IMR-90 (cell line): Measurements from ENCODE around the gene ZZZ3. TPM values are rescaled to one million over a fixed set of nuclear protein-coding genes. Genes with fewer than 3 reads are reported as not detected.

Source experiments
- ATAC-seq: fragments of 200-7000 bp; cut with Tn5 transposase; 2 replicates; pipeline ENCODE4 v1.9.1; 2020; ENCODE audit warnings: low read depth, mild to moderate bottlenecking, moderate library complexity
- BruUV-seq: library from RNA; stranded (reverse); fragments of 400-500 nt; replicated peaks from 2 replicates; lab custom pipeline; 2021; lab: Mats Ljungman, UMichigan
- CTCF ChIA-PET: fragments of 300-600 bp; formaldehyde crosslinking; extraction: SDS; loops from one replicate; lab custom pipeline; 2021; ENCODE audit warnings: antibody characterized with exemption; lab: Yijun Ruan, JAX
- POLR2A ChIA-PET: fragments of 300-600 bp; sonication (Branson Sonifier 250); formaldehyde crosslinking; loops from one replicate; lab custom pipeline; 2022; ENCODE audit warnings: antibody characterized with exemption; ENCODE audit not compliant: unreplicated experiment; lab: Charles Lee
- DNase-seq: peaks from one replicate; pipeline ENCODE4 v3.0.0; 2013
- H2AFZ ChIP-seq: replicated peaks from 2 replicates; pipeline ENCODE3; 2013; ENCODE audit warnings: low read length, mild to moderate bottlenecking; ENCODE audit not compliant: poor library complexity
- H2AK5ac ChIP-seq: 2 replicates; pipeline ENCODE4 v1.6.1; 2013; ENCODE audit warnings: low read depth, low read length, inconsistent platforms
- H2AK9ac ChIP-seq: replicated peaks from 2 replicates; pipeline ENCODE3; 2013; ENCODE audit warnings: mild to moderate bottlenecking, low read depth, low read length, moderate library complexity; ENCODE audit not compliant: poor library complexity
- H2BK120ac ChIP-seq: 2 replicates; pipeline ENCODE4 v1.6.1; 2013; ENCODE audit warnings: low read depth, low read length, inconsistent platforms
- H2BK15ac ChIP-seq: 3 replicates; pipeline ENCODE4 v1.6.1; 2013; ENCODE audit warnings: low read depth, low read length, inconsistent platforms
- H2BK20ac ChIP-seq: 2 replicates; pipeline ENCODE4 v1.6.1; 2013; ENCODE audit warnings: low read depth, mild to moderate bottlenecking, inconsistent platforms, low read length, moderate library complexity
- H2BK5ac ChIP-seq: 2 replicates; pipeline ENCODE4 v1.6.1; 2013; ENCODE audit warnings: mild to moderate bottlenecking, low read depth, low read length, inconsistent platforms; ENCODE audit not compliant: poor library complexity, severe bottlenecking
- H3K14ac ChIP-seq: replicated peaks from 2 replicates; pipeline ENCODE4 v1.6.1; 2013; ENCODE audit warnings: low read depth, low read length, inconsistent platforms
- H3K18ac ChIP-seq: 2 replicates; pipeline ENCODE4 v1.6.1; 2013; ENCODE audit warnings: low read depth, low read length, control low read depth
- H3K23ac ChIP-seq: 2 replicates; pipeline ENCODE4 v1.6.1; 2013; ENCODE audit warnings: low read depth, low read length, inconsistent platforms
- H3K27ac ChIP-seq: 2 replicates; pipeline ENCODE4 v1.5.1; 2013; ENCODE audit warnings: mild to moderate bottlenecking, control low read depth, low read length; ENCODE audit not compliant: insufficient read depth
- H3K27me3 ChIP-seq: 2 replicates; pipeline ENCODE4 v1.6.1; 2013; ENCODE audit warnings: low read length; ENCODE audit not compliant: control insufficient read depth, insufficient read depth
- H3K36me3 ChIP-seq: 2 replicates; pipeline ENCODE4 v1.6.1; 2013; ENCODE audit warnings: low read length, mixed read lengths; ENCODE audit not compliant: control insufficient read depth, insufficient read depth
- H3K4ac ChIP-seq: 2 replicates; pipeline ENCODE4 v1.6.1; 2013; ENCODE audit warnings: low read depth, low read length, inconsistent platforms
- H3K4me1 ChIP-seq: 2 replicates; pipeline ENCODE4 v1.6.1; 2013; ENCODE audit warnings: low read length, mixed read lengths; ENCODE audit not compliant: control insufficient read depth, insufficient read depth
- H3K4me2 ChIP-seq: 2 replicates; pipeline ENCODE4 v1.6.1; 2013; ENCODE audit warnings: low read depth, mild to moderate bottlenecking, control low read depth, low read length, moderate library complexity
- H3K4me3 ChIP-seq: 2 replicates; pipeline ENCODE4 v1.5.1; 2013; ENCODE audit warnings: low read depth, mild to moderate bottlenecking, control low read depth, low read length, moderate library complexity; ENCODE audit not compliant: insufficient read depth
- H3K56ac ChIP-seq: 2 replicates; pipeline ENCODE4 v1.6.1; 2013; ENCODE audit warnings: low read length, inconsistent platforms; ENCODE audit not compliant: insufficient read depth; ENCODE audit errors: extremely low read depth
- H3K79me1 ChIP-seq, 2 experiments: 2 replicates each; pipeline ENCODE4 v1.6.1; 2013; ENCODE audit warnings: low read length in 2 of 2, inconsistent platforms in 1 of 2, low read depth in 1 of 2
- H3K9ac ChIP-seq: 2 replicates; pipeline ENCODE4 v1.6.1; 2013; ENCODE audit warnings: low read depth, low read length, control low read depth
- H3K9me1 ChIP-seq: 2 replicates; pipeline ENCODE4 v1.6.1; 2013; ENCODE audit warnings: low read length, inconsistent platforms; ENCODE audit not compliant: insufficient read depth
- H3K9me3 ChIP-seq: 2 replicates; pipeline ENCODE4 v1.6.1; 2013; ENCODE audit warnings: low read length; ENCODE audit not compliant: control insufficient read depth, insufficient read depth
- H4K20me1 ChIP-seq: 2 replicates; pipeline ENCODE4 v1.6.1; 2013; ENCODE audit warnings: low read length, inconsistent platforms; ENCODE audit not compliant: insufficient read depth
- H4K5ac ChIP-seq: 2 replicates; pipeline ENCODE4 v1.6.1; 2013; ENCODE audit warnings: mild to moderate bottlenecking, low read depth, low read length, control low read depth
- H4K8ac ChIP-seq, 2 experiments: 2 replicates each; pipeline ENCODE4 v1.6.1; 2013; ENCODE audit warnings: low read depth in 2 of 2, low read length in 2 of 2, control low read depth in 1 of 2, inconsistent platforms in 1 of 2
- H4K91ac ChIP-seq: 2 replicates; pipeline ENCODE4 v1.6.1; 2013; ENCODE audit warnings: low read depth, low read length, inconsistent platforms; ENCODE audit not compliant: insufficient read depth
- BHLHE40 ChIP-seq: fragments of 150-350 bp; IDR thresholded peaks from 2 replicates; pipeline ENCODE4 v1.6.1; 2016; ENCODE audit warnings: mild to moderate bottlenecking, low read depth, low read length
- CEBPB ChIP-seq: IDR thresholded peaks from 2 replicates; pipeline ENCODE4 v1.6.1; 2012; ENCODE audit warnings: low read depth, low read length, improper control_type of control experiment
- CHD1 ChIP-seq: IDR thresholded peaks from 2 replicates; pipeline ENCODE4 v1.6.1; 2012; ENCODE audit warnings: low read depth, low read length, improper control_type of control experiment
- CTCF ChIP-seq: conservative IDR thresholded peaks from 2 replicates; pipeline ENCODE4 v1.5.1; 2012; ENCODE audit warnings: mild to moderate bottlenecking, low read depth, low read length, improper control_type of control experiment
- ELK1 ChIP-seq: fragments of 150-350 bp; IDR thresholded peaks from 2 replicates; pipeline ENCODE4 v1.6.1; 2016; ENCODE audit warnings: low read depth, mild to moderate bottlenecking, low read length, moderate library complexity, borderline replicate concordance
- FOS ChIP-seq: fragments of 150-350 bp; IDR thresholded peaks from 2 replicates; pipeline ENCODE4 v1.6.1; 2016; ENCODE audit warnings: low read depth, low read length
- MAZ ChIP-seq: IDR thresholded peaks from 2 replicates; pipeline ENCODE4 v1.6.1; 2012; ENCODE audit warnings: low read depth, mild to moderate bottlenecking, low read length, improper control_type of control experiment, moderate library complexity, borderline replicate concordance
- MXI1 ChIP-seq: IDR thresholded peaks from 2 replicates; pipeline ENCODE4 v1.6.1; 2012; ENCODE audit warnings: low read depth, mild to moderate bottlenecking, low read length, moderate library complexity, borderline replicate concordance
- POLR2A ChIP-seq: IDR thresholded peaks from 2 replicates; pipeline ENCODE4 v1.6.1; 2012; ENCODE audit warnings: mild to moderate bottlenecking, low read depth, low read length
- RAD21 ChIP-seq: IDR thresholded peaks from 2 replicates; pipeline ENCODE4 v1.6.1; 2012; ENCODE audit warnings: low read length, improper control_type of control experiment
- RCOR1 ChIP-seq: IDR thresholded peaks from 2 replicates; pipeline ENCODE4 v1.6.1; 2012; ENCODE audit warnings: mild to moderate bottlenecking, low read length, improper control_type of control experiment; ENCODE audit not compliant: insufficient replicate concordance
- RFX5 ChIP-seq: IDR thresholded peaks from 2 replicates; pipeline ENCODE4 v1.8.0; 2012; ENCODE audit warnings: low read depth, mild to moderate bottlenecking, low read length, moderate library complexity
- SMC3 ChIP-seq: fragments of 150-350 bp; IDR thresholded peaks from 2 replicates; pipeline ENCODE4 v1.6.1; 2016; ENCODE audit warnings: low read depth, mild to moderate bottlenecking, antibody characterized with exemption, low read length, moderate library complexity
- WGBS, 2 experiments: methylation state at CpG; one replicate each; pipeline versions ENCODE4 v1.1.5 to v1.1.7; 2013; ENCODE audit warnings: missing lambda C conversion rate in 2 of 2; ENCODE audit not compliant: insufficient read length in 1 of 2; ENCODE audit errors: extremely low coverage in 2 of 2; 5-methylcytosine and 5-hydroxymethylcytosine counted together
- dilution Hi-C: fragments of 300-500 bp; cut with HindIII; formaldehyde crosslinking; loops from one replicate; pipeline ENCODE4 v1.14.3; 2018; ENCODE audit warnings: low sequenced_read_pairs; ENCODE audit not compliant: unreplicated experiment
- in situ Hi-C: fragments of 300-500 bp; cut with MboI; formaldehyde crosslinking; loops from 3 replicates; pipeline ENCODE4 v1.14.3; 2019; ENCODE audit warnings: low sequenced_read_pairs, inconsistent platforms, mixed read lengths
- intact Hi-C: fragments of 100-400 bp; cut with micrococcal nuclease; formaldehyde crosslinking; loops from 2 replicates; pipeline ENCODE4 v1.10.0; 2022
- polyA plus RNA-seq, 3 experiments: library from polyadenylated mRNA; depleted of rRNA; stranded (reverse); fragments of >200 nt; gene quantifications; 2 replicates each; pipeline ENCODE4 v1.2.3, GENCODE V29; 2012; ENCODE audit warnings: low replicate concordance in 1 of 3
- total RNA-seq: library from RNA; depleted of rRNA; stranded (reverse); fragments of >200 nt; gene quantifications from 2 replicates; pipeline ENCODE4 v1.2.3, GENCODE V29; 2012

ZZZ3 gene
- total and polyA plus RNA-seq, 2 of the 4 experiments (the other 2 are of a cell fraction) = 14.2 to 66.3 TPM

DNA sequence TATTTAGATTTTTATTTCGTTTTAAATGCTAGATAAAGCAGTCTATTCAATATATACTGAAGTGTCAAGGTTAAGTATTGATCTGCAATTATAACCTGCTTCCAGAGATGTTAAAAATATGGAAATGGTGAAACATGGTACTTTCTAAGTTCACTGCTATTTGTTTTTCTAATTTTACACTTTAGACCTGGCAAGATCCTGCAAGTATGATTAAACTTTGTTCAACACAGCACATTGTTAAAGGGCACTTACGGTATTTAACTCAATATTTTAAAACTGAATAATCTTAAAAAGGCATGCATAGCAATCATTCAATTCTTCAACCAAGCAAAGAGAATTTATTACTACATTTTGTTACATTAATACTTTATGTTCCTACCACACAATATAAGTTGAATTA is 35.7 kb upstream of the ZZZ3 start:
- H2BK5ac ChIP-seq = no peak overlapping the region
- WGBS, 2 experiments = no CpG with 5 or more reads among the region's 2 CpGs
- no peaks in the 10 kb centered on the region for H3K27me3 ChIP-seq
- ATAC-seq = no peak
- no peak overlapping the region for H3K9ac ChIP-seq
- H2AK5ac ChIP-seq = no peak overlapping the region
- no peak overlapping the region for H3K4me3 ChIP-seq
- no peak overlapping the region for H3K23ac ChIP-seq
- no peaks in the 10 kb centered on the region for H4K20me1 ChIP-seq
- H3K14ac ChIP-seq = no peak overlapping the region
- H2AFZ ChIP-seq = no peak overlapping the region
- in situ Hi-C loops (no loop called here), intact Hi-C loops (no loop called here), dilution Hi-C loops (no loop called here)
- CTCF ChIA-PET = no interaction called here
- H4K91ac ChIP-seq = no peak overlapping the region
- no peak overlapping the region for H4K8ac ChIP-seq
- TF ChIP-seq CHD1 (no peak), ELK1 (no peak), SMC3 (no peak), RCOR1 (no peak), CTCF (no peak), CEBPB (no peak), FOS (no peak), BHLHE40 (no peak), MXI1 (no peak), RAD21 (no peak), POLR2A (no peak), MAZ (no peak), RFX5 (no peak)
- H3K36me3 ChIP-seq = peaks cover 33% of the 10 kb centered on the region
- H3K9me1 ChIP-seq = no peaks in the 10 kb centered on the region; the same call in 1 of the 2 replicates
- DNase-seq = no peak
- no peaks in the 10 kb centered on the region for H3K9me3 ChIP-seq
- H3K4me1 ChIP-seq = no peaks in the 10 kb centered on the region
- H2BK120ac ChIP-seq = no peak overlapping the region
- no peak overlapping the region for H3K56ac ChIP-seq
- BruUV-seq = no TSS peak
- H2BK20ac ChIP-seq = no peak overlapping the region
- POLR2A ChIA-PET = no interaction called here
- H3K4ac ChIP-seq = no peak overlapping the region
- no peak overlapping the region for H3K4me2 ChIP-seq
- no peak overlapping the region for H3K27ac ChIP-seq
- H3K18ac ChIP-seq = no peak overlapping the region
- H2AK9ac ChIP-seq = no peak overlapping the region
- no peak overlapping the region for H2BK15ac ChIP-seq
- H4K5ac ChIP-seq = no peak overlapping the region
- no peaks in the 10 kb centered on the region; a peak in 2 of 4 replicates for H3K79me1 ChIP-seq
